ENCODE measurements around the gene GSX1. TPM values are rescaled to one million over a fixed set of nuclear protein-coding genes. Genes with fewer than 3 reads are reported as not detected.
A peak's percentile ranks its signal among the peaks of the same experiment; 100 is the strongest.

The GSX1 gene
- total RNA-seq, 6 experiments from 2014 or later, result not detected

- no peaks in the 10 kb centered on the region for H3K36me3 Mint-ChIP-seq (ENCODE audit: low read depth)
These were observed 34.4 kb downstream of the GSX1 start for GRCh38 chr13:27826379-27827353.

GRCh38 chr13:27827646-27828045 is 35.4 kb downstream of the GSX1 start:
- H3K27me3 Mint-ChIP-seq (ENCODE audit: insufficient read depth), result peaks cover 29% of the 10 kb centered on the region
- no peaks in the 10 kb centered on the region; the same call in 1 of the 2 replicates for H3K4me1 Mint-ChIP-seq (ENCODE audit: low read depth)
- no peaks in the 10 kb centered on the region for H3K36me3 Mint-ChIP-seq (ENCODE audit: low read depth)
- H3K4me3 Mint-ChIP-seq, result no peak overlapping the region
- no peak for TF ChIP-seq CTCF (IDR thresholded peaks at IDR 0.05)
- H3K27ac Mint-ChIP-seq, result no peak overlapping the region
- DNase-seq, result no peak
- H3K9me3 Mint-ChIP-seq, result no peaks in the 10 kb centered on the region

More at GRCh38 chr13:27826379-27827353, 34.4 kb downstream of the GSX1 start:
- peak overlapping the region; percentile 79 for H3K4me3 Mint-ChIP-seq
- no peak overlapping the region for H3K27ac Mint-ChIP-seq
- no peaks in the 10 kb centered on the region; the same call in 1 of the 2 replicates for H3K4me1 Mint-ChIP-seq (ENCODE audit: low read depth)
- peaks cover 34% of the 10 kb centered on the region for H3K27me3 Mint-ChIP-seq (ENCODE audit: insufficient read depth)
- no peaks in the 10 kb centered on the region for H3K9me3 Mint-ChIP-seq
- peak; percentile 70 for DNase-seq
- peak; percentile 97 for TF ChIP-seq CTCF (IDR thresholded peaks at IDR 0.05)

GRCh38 chr13:27830010-27830409 is 37.7 kb downstream of the GSX1 start:
- TF ChIP-seq CTCF (IDR thresholded peaks at IDR 0.05), result peak; percentile 97
- no peak overlapping the region for H3K27ac Mint-ChIP-seq
- peaks cover 22% of the 10 kb centered on the region for H3K27me3 Mint-ChIP-seq (ENCODE audit: insufficient read depth)
- H3K4me3 Mint-ChIP-seq, result peak overlapping the region; percentile 56
- H3K36me3 Mint-ChIP-seq (ENCODE audit: low read depth), result no peaks in the 10 kb centered on the region
- H3K9me3 Mint-ChIP-seq, result no peaks in the 10 kb centered on the region
- no peaks in the 10 kb centered on the region; the same call in 1 of the 2 replicates for H3K4me1 Mint-ChIP-seq (ENCODE audit: low read depth)
- DNase-seq, result no peak

- no peaks in the 10 kb centered on the region for H3K9me3 Mint-ChIP-seq
- TF ChIP-seq CTCF (IDR thresholded peaks at IDR 0.05), result no peak
- H3K4me1 Mint-ChIP-seq (ENCODE audit: low read depth), result no peaks in the 10 kb centered on the region; the same call in 1 of the 2 replicates
- DNase-seq, result no peak
- peaks cover 24% of the 10 kb centered on the region for H3K27me3 Mint-ChIP-seq (ENCODE audit: insufficient read depth)
- H3K4me3 Mint-ChIP-seq, result no peak overlapping the region
- H3K27ac Mint-ChIP-seq, result no peak overlapping the region
- H3K36me3 Mint-ChIP-seq (ENCODE audit: low read depth), result no peaks in the 10 kb centered on the region
These were observed 40.9 kb downstream of the GSX1 start for GRCh38 chr13:27833206-27833605.

- no peak for DNase-seq
- no peaks in the 10 kb centered on the region; the same call in 1 of the 2 replicates for H3K4me1 Mint-ChIP-seq (ENCODE audit: low read depth)
- H3K9me3 Mint-ChIP-seq, result no peaks in the 10 kb centered on the region
- no peak overlapping the region for H3K27ac Mint-ChIP-seq
- H3K4me3 Mint-ChIP-seq, result no peak overlapping the region
- no peak for TF ChIP-seq CTCF (IDR thresholded peaks at IDR 0.05)
- H3K36me3 Mint-ChIP-seq (ENCODE audit: low read depth), result no peaks in the 10 kb centered on the region
- peaks cover 23% of the 10 kb centered on the region for H3K27me3 Mint-ChIP-seq (ENCODE audit: insufficient read depth)
These were observed 41.8 kb downstream of the GSX1 start for GRCh38 chr13:27834095-27834494.

Data from HFFc6 (cell line).